GM19239 (cell line): ENCODE data around the gene RALY.

Experiments used
- DNase-seq: peaks from one replicate; pipeline ENCODE4 v3.0.0; 2011; ENCODE audit warnings: low spot score; ENCODE audit not compliant: insufficient read length
- FAIRE-seq: peaks from 2 replicates; lab custom pipeline; 2011; peaks lifted over from hg19 to GRCh38; lab: Jason Lieb, UNC

The RALY gene

DNA sequence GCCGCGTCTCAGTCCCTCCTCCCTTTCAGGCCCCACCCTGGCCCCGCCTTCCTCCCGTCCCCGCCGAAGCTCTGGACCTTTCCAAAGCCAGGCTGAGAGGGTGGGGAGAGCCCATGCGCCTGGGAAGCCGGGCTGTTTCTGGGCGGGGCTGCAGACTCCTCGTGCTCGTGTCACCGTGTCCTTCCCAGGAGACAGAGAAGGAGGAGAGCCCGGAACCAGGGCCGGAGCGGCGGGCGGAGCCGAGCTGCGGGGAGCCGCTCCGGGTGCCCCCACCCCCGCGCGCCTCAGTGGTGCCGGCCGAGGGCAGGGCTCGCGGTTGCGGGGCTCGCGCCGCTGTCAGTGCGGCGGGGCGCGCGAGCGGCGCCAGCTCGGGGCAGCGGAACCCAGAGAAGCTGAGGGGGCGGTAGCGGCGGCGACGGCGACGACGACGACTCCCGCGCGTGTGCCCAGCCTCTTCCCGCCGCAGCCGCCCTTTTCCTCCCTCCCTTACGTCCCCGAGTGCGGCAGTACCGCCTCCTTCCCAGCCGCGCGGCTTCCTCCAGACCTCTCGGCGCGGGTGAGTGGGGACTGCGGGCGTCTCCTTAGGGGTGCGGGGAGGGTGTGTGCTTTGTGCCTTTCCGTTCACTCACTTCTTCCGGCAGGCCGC, at the start of gene RALY:
TSS of gene RALY (plus strand) at position 336 of the 646 bp plus-strand sequence. CDS start 78,164 bp downstream, outside the sequence.
- FAIRE-seq, result peak; percentile 21
- peak; percentile 77 for DNase-seq

DNA sequence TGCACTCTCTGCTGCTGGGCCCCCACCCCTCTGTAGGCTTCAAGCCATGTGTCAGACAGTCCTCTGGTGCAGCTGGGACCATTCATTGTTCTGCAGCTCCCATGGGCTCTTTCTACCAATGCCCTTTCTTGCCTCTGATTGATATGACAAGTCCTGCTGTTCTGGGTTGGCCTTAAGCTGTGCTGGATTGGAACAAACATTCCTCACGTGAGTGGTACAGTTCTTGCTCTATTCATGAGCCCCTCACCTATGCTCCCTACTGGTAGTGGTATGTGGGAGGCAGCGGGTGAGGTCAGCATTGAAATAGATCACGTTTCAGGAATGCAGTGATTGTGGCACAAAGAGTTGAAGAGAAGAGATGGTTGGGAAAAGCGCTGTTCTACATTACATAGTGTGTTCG, 48.8 kb upstream of the RALY start:
- no peak for FAIRE-seq

DNA sequence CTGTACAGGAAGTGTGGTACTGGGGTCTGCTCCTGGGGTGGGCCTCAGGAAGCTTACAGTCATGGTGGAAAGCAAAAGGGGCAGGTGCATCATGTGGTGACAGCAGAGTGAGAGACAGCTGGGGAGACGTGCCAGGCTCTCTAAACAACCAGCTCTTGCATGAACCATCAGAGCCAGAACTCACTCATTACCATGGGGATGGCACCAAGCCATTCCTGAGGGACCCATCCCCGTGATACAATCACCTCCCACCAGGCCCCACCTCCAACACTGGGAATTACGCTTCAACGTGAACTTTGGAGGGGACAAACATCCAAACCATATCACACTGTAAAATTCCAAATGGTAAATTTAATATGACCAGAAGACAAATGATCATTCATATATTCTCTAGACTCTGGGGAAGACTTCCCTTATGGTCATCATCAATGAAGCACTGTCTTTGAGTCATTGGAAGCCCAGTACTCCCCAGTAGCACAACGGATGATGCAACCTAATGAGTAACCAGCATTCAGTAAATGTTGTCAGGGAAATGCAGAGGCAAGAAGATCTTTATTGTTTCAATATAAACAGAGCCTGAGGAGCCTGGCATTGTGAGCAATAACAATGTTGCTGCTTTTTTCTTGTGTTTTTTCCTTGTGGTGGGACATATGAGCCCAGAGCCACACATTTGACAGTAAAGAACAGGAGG, 48.2 kb upstream of the RALY start:
- no peak for DNase-seq
- no peak for FAIRE-seq

More for the DNA sequence above, 48.8 kb upstream of the RALY start:
- DNase-seq, result no peak

DNA sequence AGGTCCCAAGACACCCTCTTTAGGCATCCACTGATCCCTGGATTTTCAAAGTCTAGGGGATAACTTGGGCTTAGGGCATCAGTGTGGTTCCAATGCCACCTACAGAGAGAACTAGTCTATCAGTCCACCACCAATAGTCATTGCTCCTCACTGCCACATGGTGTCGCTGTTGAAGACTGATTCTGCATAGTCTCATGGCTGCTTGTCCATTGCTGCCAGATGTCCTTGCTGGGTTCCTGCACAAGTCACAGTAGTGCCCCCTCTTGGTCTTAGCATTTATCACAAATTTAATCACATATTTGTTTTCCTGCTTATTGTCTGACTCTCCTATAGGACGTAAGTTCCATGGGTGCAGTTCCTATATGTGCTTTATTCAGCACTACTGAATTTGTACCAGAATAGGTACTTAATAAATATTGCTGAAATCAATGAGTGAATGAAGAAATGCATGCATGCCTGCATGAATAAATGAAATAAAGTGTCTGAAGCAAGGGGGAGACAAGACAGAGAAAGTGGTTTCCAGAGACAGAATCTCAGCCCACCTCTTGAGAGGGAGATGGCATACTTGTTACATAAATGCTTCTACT, 45.9 kb upstream of the RALY start:
- peak; percentile 29 for DNase-seq
- no peak for FAIRE-seq

DNA sequence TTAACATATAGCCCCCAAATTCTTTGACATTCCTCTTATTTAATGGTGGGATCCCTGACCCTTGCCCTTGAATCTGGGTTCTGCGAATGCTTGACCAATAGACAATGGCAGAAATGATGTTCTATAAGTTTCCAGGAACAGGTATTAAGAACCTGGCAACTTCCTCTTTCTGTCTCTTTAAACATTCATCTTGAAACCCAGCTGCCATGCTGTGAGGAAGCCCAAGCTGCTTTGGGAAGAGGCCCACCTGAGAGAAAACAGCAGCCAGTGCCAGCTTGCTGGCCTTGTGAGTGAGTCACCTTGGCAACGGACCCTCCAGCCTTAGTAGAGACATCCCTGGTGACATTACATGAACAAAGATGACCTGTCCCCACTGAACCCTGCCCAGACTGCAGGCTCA, 45.2 kb upstream of the RALY start:
- FAIRE-seq, result no peak
- no peak for DNase-seq

GRCh38 chr20:33951171-33951570, 42.5 kb upstream of the RALY start:
- DNase-seq (no peak), FAIRE-seq (no peak)

DNA sequence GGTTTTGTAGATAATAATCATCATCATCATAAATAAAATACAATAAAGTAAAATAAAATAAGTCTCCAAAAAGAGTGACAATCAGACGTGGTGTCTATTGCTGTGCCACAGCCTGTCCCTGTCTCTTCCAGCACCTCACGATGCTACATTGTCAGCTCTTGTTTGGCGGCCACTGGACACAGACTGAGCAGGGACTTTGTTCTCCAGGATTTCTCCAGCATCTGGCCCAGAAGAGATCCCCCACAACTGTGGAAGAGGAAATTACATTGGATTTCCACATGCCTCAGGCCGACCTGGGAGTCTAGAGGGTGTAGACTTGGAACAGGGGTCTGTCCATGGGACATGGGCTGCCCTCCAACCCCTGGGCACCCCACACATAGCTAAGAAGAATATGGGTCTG, 39.2 kb upstream of the RALY start:
- no peak for DNase-seq
- no peak for FAIRE-seq

DNA sequence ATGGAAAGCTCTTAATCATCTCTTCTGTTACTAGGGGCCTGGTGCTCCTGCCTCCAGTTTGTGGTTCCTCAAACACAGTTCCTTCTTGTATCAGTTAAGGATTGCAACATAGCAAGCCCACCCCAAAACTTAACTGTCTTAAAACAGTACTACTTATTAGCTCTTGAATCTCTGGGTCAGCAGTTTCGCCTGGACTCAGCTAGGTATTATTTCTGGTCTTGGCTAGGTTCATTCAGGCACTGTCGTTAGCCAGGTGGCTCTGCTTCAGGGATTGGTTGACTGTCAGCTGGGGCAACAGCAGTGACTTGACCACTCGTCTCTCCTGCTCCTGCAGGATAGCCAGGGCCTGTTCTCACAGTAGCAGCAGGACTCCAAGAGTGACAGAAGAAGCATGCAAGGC, 30.0 kb upstream of the RALY start:
- FAIRE-seq, result no peak
- no peak for DNase-seq

DNA sequence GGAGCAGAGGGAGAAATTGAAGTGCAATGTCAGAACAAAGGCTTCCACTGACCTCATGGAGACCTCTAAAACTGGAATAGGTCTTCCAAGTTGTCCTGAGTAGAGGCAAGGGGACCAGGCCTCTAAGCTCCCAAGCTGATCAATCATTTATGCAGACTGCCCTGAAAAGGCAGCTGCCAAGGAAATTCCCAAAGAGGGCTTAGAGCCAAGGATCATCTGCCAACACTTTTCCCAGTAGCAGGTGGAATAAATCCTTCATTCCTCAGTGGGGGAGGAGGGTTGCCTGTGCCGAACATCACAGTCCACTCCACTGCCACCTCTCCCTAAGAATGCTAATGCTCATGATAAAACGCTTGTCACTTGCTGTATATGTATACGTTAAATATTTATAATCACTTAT, 29.3 kb upstream of the RALY start:
- FAIRE-seq (no peak), DNase-seq (no peak)

DNA sequence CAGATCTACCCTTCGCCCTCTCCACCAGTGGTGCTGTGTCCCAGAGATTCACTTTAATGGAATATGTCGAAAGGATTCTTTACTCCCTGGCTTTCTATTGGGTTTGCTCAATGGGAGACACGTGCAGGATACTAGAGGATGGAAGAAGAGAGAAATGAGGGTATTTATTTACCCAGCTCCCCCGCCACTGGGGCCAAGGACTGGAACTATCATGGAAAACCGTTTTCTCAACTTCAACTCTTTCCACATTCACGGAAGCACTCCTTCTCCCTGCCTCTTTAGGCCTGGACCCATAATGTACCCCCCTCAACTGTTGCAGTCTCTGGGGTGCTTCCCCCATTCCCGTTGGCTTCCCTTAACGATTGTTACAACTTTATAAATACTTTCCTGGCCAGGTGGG, 26.6 kb upstream of the RALY start:
- DNase-seq (no peak), FAIRE-seq (no peak)

DNA sequence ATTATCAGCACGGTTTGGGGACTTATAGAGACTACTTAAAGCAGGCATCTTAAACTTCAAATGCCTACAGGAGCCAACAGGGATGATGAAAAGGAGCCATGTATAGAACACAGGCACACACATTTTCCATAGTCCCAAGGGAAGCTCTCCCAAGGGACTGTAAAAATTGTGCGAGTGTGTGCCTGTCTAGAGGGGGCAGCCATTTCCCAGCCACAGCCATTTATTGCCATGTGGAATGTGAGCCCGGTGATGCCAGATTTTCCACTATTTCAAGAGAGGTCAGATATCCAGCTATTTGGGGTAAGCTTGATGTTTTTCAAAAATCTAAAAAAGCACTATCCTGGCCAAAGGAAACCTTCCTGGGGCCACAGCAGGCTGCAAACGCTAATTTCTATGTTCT, 24.1 kb upstream of the RALY start:
- DNase-seq, result no peak
- no peak for FAIRE-seq

- FAIRE-seq, result no peak
- DNase-seq, result no peak
Observed at GRCh38 chr20:33970229-33970628, 23.5 kb upstream of the RALY start.

GRCh38 chr20:33971147-33971975, 22.4 kb upstream of the RALY start:
- DNase-seq, result no peak
- FAIRE-seq, result no peak

- DNase-seq, result no peak
- FAIRE-seq, result no peak
Observed at GRCh38 chr20:33976959-33977358, 16.8 kb upstream of the RALY start.

GRCh38 chr20:33977535-33977934, 16.2 kb upstream of the RALY start:
- DNase-seq (no peak), FAIRE-seq (no peak)

GRCh38 chr20:33979094-33979493, 14.6 kb upstream of the RALY start:
- DNase-seq, result no peak

DNA sequence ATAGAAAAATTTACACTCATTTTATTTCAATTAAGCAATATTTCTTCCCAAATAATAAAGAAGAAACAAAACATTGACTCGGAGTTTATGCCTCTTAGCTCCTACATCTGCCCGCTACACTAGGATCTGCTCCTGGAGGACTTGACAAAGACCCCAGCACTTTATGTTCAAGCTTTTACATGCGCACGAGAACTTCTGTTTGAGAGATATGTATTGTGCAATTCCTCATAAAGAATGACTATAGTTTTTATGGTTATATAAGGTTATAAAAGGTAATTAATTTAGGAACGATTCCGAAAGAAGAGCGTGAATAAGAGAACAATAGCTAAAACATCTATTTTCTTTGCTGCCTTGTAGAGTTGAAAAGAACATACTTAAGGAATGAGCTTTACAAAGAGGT, 12.4 kb upstream of the RALY start:
- DNase-seq (no peak), FAIRE-seq (no peak)

More at GRCh38 chr20:33979094-33979493, 14.6 kb upstream of the RALY start:
- no peak for FAIRE-seq

- DNase-seq (no peak), FAIRE-seq (no peak)
Observed at GRCh38 chr20:33981964-33982363, 11.7 kb upstream of the RALY start.

DNA sequence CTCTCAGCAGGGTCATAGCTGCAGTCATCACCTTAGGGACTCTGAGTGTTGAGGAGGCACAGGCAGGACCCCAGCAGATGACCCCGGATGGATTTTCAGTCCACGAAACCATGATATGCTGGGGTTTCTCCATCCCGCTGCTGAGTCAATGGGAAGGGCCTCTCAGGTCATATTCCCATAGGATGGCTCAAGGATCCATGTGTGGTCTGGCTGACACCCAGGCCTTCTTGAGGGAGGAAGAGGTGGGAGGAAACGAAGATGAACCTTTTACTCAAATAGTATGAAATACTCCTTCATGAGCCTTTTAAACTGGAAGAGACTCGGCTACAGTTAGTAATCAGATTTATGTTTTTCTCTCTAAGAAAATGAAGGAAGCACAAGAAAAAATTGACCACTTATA, 10.3 kb upstream of the RALY start:
- DNase-seq (no peak), FAIRE-seq (no peak)

- FAIRE-seq (no peak), DNase-seq (no peak)
Observed at GRCh38 chr20:33984182-33984719, 9.5 kb upstream of the RALY start.

- DNase-seq, result no peak
- no peak for FAIRE-seq
Observed at GRCh38 chr20:33985280-33985679, 8.4 kb upstream of the RALY start.
